HEK293T (cell line): ENCODE measurements around the gene PDPN.
"Not testable (repeated sequence)": the region's sequence is repeated elsewhere in the genome, so short reads cannot be mapped to it uniquely, and the experiment has no call there.

Experiments used
- ARNT ChIP-seq: fragments of 450-650 bp; IDR thresholded peaks from 2 replicates; pipeline ENCODE4 v1.6.1; 2017; ENCODE audit warnings: mild to moderate bottlenecking
- BHLHE40 ChIP-seq: fragments of 450-650 bp; IDR thresholded peaks from 2 replicates; pipeline ENCODE4 v1.6.1; 2016; ENCODE audit warnings: mild to moderate bottlenecking, moderate library complexity, borderline replicate concordance
- FOXM1 ChIP-seq: fragments of 450-650 bp; IDR thresholded peaks from 2 replicates; pipeline ENCODE4 v1.6.1; 2017; ENCODE audit warnings: mild to moderate bottlenecking, borderline replicate concordance
- NFRKB ChIP-seq: fragments of 450-650 bp; IDR thresholded peaks from 2 replicates; pipeline ENCODE4 v1.6.1; 2016; ENCODE audit warnings: mild to moderate bottlenecking, moderate library complexity

DNA sequence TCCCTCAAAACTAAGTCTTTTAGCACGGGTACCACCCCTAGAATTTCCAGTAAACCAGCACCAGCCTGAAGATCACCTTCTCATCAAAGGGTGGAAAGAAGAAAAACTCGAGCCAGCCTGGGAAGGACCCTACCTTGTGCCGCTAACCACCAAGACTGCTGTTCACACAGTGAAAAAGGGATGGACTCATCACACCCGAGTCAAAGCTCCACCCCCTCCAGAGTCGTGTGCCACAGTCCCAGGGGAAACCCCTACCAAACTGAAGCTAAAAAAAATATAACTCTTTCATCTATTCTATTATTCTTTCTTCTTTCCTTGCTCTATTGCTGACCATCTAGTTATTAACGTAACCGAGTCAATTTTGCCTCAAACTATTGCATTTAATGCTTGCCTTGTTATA is 13.2 kb upstream of the PDPN start:
- not testable (repeated sequence) for TF ChIP-seq NFRKB, BHLHE40, ARNT, FOXM1
